Measurements from ENCODE around the gene MFAP1.

The MFAP1 gene

DNA sequence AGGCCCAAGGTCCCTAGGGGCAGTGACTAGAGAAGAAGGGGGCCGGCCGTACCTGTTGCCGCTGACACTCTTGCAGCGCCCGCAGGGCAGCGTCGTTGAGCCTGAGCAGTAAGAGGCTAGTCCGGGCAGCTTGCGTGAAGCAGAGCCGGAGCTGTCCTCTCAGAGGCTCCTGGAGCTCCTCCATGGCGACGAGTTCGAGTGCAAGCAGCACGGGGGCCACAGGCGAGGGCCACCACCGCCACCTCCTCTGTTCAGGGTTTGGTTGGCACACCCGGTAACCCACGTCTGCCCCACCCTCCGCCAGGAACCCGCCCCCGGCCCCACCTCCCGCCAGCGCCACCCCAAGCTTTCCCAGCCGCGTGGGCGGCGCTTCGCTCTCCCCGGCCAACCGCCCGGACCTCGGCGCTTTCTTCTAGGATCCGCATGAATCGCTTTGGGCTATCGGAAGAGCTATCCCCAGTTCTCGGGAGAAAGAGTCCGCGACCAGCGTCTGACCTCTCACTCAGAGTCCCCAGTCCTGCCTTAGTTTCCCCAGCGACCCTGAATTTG, 47.7 kb downstream of the MFAP1 start, which contains the start of gene ELL3:
ELL3 (minus strand) TSS at position 249 of the 549 bp plus-strand sequence; CDS start at position 184, 65 bp downstream.
- FAIRE-seq (no peak), DNase-seq (ENCODE audit: low spot score) (peak; percentile 64)

DNA sequence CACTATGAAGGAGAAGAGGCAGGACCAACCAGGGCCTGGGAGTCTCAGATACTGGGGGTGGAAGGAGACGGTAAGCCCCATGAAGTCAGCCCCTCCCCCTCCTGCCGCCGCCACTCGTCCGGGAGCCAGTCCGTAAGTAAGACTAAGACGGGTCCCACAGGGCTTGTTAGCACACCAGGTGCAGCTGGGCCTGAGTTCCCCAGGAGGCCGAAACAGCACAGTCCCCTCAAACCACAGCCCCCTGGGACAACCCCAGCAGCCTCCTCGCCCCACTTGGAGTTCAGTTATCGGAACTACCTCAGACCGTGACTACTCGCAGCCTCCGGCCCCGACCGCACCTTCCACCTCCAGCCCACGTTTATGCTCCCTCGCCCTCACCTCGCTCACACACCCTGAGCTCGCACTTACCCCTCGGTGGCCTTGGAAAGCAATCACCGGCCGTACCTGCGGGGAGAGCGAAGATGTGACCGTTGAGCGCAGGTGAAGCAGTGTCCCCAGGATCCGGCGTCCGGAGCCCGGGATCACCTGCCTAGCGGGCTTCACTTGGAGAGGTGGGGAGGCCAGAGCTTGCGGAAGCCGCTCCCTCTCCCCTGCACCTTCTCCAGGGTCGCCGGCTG, 48.3 kb downstream of the MFAP1 start:
- FAIRE-seq (no peak), DNase-seq (ENCODE audit: low spot score) (no peak)

DNA sequence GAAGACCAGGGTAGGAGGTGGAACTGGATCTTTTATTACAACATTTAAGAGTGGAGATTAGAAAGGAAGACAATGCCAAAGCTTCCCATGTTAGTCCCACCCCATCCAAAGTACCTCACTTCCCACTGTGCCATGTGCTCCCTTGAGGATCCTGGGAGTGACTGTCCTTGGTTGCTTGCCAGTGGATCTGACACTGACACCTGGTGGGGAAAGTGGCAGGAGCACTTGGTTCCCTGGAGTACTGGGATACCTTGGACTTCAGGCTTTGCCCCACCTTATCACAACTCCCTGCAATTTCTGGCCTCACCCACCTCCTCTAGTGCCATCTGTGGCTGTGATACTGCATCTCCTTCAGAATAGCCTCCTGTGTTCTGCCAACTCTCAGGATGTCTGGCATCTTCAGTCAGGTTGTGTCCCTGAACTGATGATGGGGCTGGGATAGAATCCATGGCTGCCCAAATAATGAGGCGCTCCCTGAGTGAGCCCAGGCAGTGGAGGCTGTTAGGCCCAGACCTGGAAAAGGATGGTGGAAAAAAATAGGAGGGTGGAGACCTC, 49.0 kb downstream of the MFAP1 start:
- FAIRE-seq (peak; percentile 16), DNase-seq (ENCODE audit: low spot score) (peak; percentile 66)

DNA sequence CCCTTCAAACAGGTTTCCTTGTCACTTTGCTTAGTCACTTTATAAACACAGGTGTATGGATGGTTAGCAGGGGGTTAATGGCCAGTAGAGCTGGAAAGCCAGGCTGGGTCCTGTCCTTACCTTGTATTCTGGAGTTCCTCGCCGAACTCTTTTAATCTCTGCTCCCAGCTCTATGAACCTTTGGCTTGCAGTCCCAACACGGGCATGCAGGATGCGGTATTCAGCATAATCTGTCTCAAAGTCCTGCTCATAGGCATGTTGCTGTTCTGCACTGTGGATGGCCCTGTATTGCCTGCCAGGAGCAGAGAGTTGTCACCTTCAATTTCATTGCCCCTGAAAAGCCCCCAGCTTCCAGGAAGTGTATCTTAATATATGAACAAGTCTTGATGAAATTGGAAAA, 50.4 kb downstream of the MFAP1 start:
- no peak for FAIRE-seq
- no peak for DNase-seq (ENCODE audit: low spot score)

DNA sequence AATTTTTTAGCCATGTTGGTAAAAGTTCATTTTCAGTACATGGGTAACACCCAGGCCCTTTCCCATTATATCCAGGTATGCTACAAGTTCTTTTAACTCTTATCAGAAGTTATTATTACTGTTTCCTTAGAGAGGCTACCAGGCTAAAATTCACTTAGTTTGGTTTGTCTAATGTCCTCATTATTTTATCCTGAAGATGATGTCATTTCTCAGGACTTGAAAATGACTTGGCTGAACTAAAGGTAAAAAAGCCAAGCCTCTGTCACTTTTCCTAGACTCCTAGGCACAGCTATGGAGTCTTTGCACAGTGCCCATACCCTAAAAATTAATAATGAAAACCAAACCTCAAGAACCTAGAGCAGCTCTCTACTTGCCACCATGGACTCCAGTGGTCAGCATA, 51.9 kb downstream of the MFAP1 start:
- FAIRE-seq (no peak), DNase-seq (ENCODE audit: low spot score) (no peak)

DNA sequence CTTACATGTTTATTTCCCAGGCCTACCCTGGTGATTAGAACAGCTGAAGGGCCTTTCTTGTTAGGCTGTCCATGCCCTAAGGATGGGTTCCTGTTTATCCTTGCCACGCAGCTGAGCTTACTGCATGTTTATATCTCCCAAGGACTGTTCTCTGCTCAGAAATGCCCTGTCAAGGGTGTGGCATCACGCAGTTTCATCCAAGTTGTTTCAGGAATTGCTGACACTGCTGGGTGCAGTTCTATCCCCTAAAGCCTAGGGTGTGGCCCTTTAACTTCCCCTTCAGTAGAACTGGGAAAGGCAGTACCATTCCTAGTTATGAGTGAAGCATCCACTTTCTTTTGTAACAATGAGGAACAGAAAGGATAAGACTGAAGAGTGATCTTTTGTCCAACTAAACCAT, 52.7 kb downstream of the MFAP1 start:
- no peak for DNase-seq (ENCODE audit: low spot score)
- FAIRE-seq: no peak

DNA sequence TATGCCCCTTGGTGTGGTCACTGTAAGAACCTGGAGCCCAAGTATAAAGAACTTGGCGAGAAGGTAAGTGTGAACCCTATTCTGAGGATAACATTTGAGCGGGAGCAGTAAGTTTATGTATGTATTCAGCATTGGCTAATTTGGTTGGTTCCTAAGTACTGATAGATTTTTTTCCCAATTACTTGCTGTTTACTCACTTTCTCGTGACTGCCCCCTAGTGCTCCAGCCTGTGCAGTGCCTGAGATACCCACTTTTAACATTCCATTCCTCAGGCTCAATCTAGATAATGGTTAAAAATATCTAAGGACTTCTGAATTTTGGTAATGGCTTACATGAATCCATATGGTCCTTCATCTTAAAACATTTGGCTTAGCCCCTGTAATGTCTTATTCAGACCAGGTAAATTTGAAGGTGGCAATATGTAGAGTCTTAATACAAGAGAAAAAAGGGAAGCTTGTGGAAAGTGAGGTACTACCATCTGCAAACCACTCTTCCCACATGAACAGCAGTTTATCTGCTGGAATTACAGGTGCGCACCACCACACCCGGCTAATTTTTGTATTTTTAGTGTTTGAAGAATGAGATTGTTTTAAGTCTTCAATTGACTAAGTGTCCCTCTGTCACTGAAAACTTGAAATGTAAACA, 54.8 kb downstream of the MFAP1 start:
- peak; percentile 44 for FAIRE-seq
- peak; percentile 23 for DNase-seq (ENCODE audit: low spot score)

DNA sequence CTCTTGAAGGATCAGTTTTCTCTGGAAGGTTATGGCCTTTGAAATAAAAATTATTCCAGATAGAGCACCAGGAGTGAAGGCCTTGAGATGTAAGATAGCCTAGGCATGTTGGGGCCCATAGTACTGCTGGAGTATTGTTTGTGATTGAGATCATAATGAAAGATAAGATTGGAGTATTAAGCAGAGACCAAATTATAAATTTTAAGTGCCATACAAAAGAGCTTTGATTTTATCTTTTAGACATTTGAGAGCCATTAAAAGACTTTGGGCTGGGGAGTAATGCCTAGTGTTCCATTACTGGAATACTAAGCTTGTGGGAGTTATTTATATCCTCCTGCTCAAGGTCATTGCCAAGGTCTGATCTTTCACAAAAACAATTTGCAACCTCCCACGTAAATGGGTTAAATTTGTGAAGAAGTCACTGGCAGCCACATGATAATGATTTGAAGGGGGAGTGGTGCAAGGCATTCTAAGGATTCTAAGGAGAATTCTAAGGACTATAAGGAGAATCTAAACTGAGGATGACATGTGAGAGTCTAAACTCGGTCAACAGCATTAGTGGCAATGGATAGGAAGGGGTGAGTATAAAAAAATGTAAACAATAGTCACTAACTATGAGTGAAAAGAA, 60.6 kb downstream of the MFAP1 start:
- no peak for FAIRE-seq
- DNase-seq (ENCODE audit: low spot score): no peak

DNA sequence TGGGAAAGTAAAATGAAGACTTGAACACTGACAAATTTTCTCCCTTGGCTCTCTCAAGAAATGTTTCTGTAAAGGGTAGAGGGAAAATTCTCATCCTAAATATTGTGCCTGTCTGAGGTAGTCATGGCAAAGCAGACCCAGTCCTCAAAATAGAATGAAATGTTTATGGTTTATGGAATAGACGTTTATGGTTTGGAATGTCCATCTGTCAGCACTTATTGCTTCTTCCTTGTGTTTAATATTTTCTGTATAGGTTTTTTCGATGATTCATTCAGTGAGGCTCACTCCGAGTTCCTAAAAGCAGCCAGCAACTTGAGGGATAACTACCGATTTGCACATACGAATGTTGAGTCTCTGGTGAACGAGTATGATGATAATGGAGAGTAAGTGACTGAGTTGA, 61.7 kb downstream of the MFAP1 start:
- FAIRE-seq (no peak), DNase-seq (ENCODE audit: low spot score) (no peak)
